GM23338 (cell line): ENCODE data around the gene ELAPOR1. TPM values are rescaled to one million over a fixed set of nuclear protein-coding genes. Genes with fewer than 3 reads are reported as not detected.

Source experiments
- ATAC-seq: fragments of 200-7000 bp; cut with Tn5 transposase; 3 replicates; pipeline ENCODE4 v1.9.1; 2020
- DNase-seq: peaks from one replicate; pipeline ENCODE4 v3.0.0-alpha.2; 2015; ENCODE audit warnings: low spot score
- H2AFZ ChIP-seq: fragments of 200-600 bp; sonication (generic); 2 replicates; pipeline ENCODE4 v1.8.0; 2016; ENCODE audit warnings: antibody characterized with exemption, mild to moderate bottlenecking, moderate library complexity
- H3F3A ChIP-seq: fragments of 200-600 bp; sonication (generic); replicated peaks from 2 replicates; pipeline ENCODE4 v1.8.0; 2017; ENCODE audit warnings: antibody characterized with exemption, mixed run types, low read depth
- H3K27ac ChIP-seq: fragments of 200-600 bp; sonication (generic); 2 replicates; pipeline ENCODE4 v1.6.1; 2016; ENCODE audit warnings: low read depth
- H3K27me3 ChIP-seq: fragments of 200-600 bp; sonication (generic); 2 replicates; pipeline ENCODE4 v1.8.0; 2016; ENCODE audit warnings: mild to moderate bottlenecking, mixed run types, moderate library complexity; ENCODE audit not compliant: insufficient read depth
- H3K36me3 ChIP-seq: fragments of 200-600 bp; sonication (generic); 2 replicates; pipeline ENCODE4 v1.8.0; 2016; ENCODE audit warnings: mild to moderate bottlenecking; ENCODE audit not compliant: insufficient read depth
- H3K4me1 ChIP-seq: fragments of 200-600 bp; sonication (generic); 2 replicates; pipeline ENCODE4 v1.8.0; 2016; ENCODE audit warnings: mild to moderate bottlenecking, moderate library complexity; ENCODE audit not compliant: insufficient read depth
- H3K4me2 ChIP-seq: fragments of 200-600 bp; sonication (generic); 2 replicates; pipeline ENCODE4 v1.7.1; 2017; ENCODE audit warnings: mixed run types
- H3K4me3 ChIP-seq: fragments of 200-600 bp; sonication (generic); 2 replicates; pipeline ENCODE4 v1.6.1; 2016; ENCODE audit warnings: mixed run types
- H3K79me2 ChIP-seq: fragments of 200-600 bp; sonication (generic); replicated peaks from 2 replicates; pipeline ENCODE4 v1.8.0; 2017; ENCODE audit warnings: mild to moderate bottlenecking; ENCODE audit not compliant: insufficient read depth
- H3K9me2 ChIP-seq: fragments of 200-600 bp; sonication (generic); 2 replicates; pipeline ENCODE4 v1.8.0; 2017; ENCODE audit not compliant: insufficient read depth
- H4K20me1 ChIP-seq: fragments of 200-600 bp; sonication (generic); replicated peaks from 2 replicates; pipeline ENCODE4 v1.8.0; 2017; ENCODE audit warnings: mild to moderate bottlenecking; ENCODE audit not compliant: insufficient read depth
- H3K27ac Mint-ChIP-seq: 2 replicates; pipeline ENCODE4 v1.8.0; 2020; ENCODE audit warnings: inconsistent platforms, mild to moderate bottlenecking, moderate library complexity, mixed read lengths
- H3K27me3 Mint-ChIP-seq: 3 replicates; pipeline ENCODE4 v1.8.0; 2022; ENCODE audit warnings: low read depth, mild to moderate bottlenecking, moderate library complexity, mixed read lengths, inconsistent platforms; ENCODE audit not compliant: insufficient read depth, poor library complexity
- H3K36me3 Mint-ChIP-seq: 3 replicates; pipeline ENCODE4 v1.8.0; 2021; ENCODE audit warnings: low read depth, mild to moderate bottlenecking, inconsistent platforms, moderate library complexity, mixed read lengths
- H3K4me1 Mint-ChIP-seq: 3 replicates; pipeline ENCODE4 v1.8.0; 2020; ENCODE audit warnings: mild to moderate bottlenecking, inconsistent platforms, mixed read lengths
- H3K4me3 Mint-ChIP-seq: 3 replicates; pipeline ENCODE4 v1.8.0; 2021; ENCODE audit warnings: moderate library complexity, mild to moderate bottlenecking, inconsistent platforms, mixed read lengths
- H3K9me3 Mint-ChIP-seq: 3 replicates; pipeline ENCODE4 v1.8.0; 2020; ENCODE audit warnings: moderate library complexity, mild to moderate bottlenecking, inconsistent platforms, mixed read lengths
- CREB1 ChIP-seq: fragments of 250-450 bp; sonication (Bioruptor Pico); IDR thresholded peaks from 2 replicates; pipeline ENCODE4 v1.5.0; 2020; ENCODE audit warnings: low read depth, mild to moderate bottlenecking, moderate library complexity
- EZH2 ChIP-seq: fragments of 200-600 bp; sonication (generic); IDR thresholded peaks from one replicate; pipeline ENCODE4 v1.8.0; 2017; ENCODE audit warnings: antibody characterized with exemption, mild to moderate bottlenecking, low read depth; ENCODE audit not compliant: unreplicated experiment
- EZH2phosphoT487 ChIP-seq: fragments of 200-600 bp; sonication (generic); IDR thresholded peaks from one replicate; pipeline ENCODE4 v1.8.1; 2018; ENCODE audit warnings: antibody characterized with exemption; ENCODE audit not compliant: unreplicated experiment
- JUNB ChIP-seq: IDR thresholded peaks from one replicate; pipeline ENCODE4 v1.6.1; 2016; ENCODE audit warnings: antibody characterized with exemption; ENCODE audit not compliant: unreplicated experiment
- NANOG ChIP-seq: IDR thresholded peaks from 2 replicates; pipeline ENCODE4 v1.6.1; 2016; ENCODE audit warnings: antibody characterized with exemption, borderline replicate concordance
- POLR2AphosphoS5 ChIP-seq: IDR thresholded peaks from 2 replicates; pipeline ENCODE4 v1.6.1; 2016; ENCODE audit warnings: antibody characterized with exemption, low read depth
- REST ChIP-seq: IDR thresholded peaks from one replicate; pipeline ENCODE4 v1.6.1; 2018; ENCODE audit warnings: antibody characterized with exemption; ENCODE audit not compliant: unreplicated experiment
- STAT1 ChIP-seq: IDR thresholded peaks from one replicate; pipeline ENCODE4 v1.6.1; 2016; ENCODE audit warnings: antibody characterized with exemption; ENCODE audit not compliant: unreplicated experiment
- ZNF114 ChIP-seq: fragments of 250-450 bp; sonication (Bioruptor Pico); IDR thresholded peaks from 2 replicates; pipeline ENCODE4 v1.5.0; 2020; ENCODE audit warnings: mild to moderate bottlenecking, moderate library complexity
- ZNF331 ChIP-seq: fragments of 250-450 bp; sonication (Bioruptor Pico); IDR thresholded peaks from 2 replicates; pipeline ENCODE4 v1.5.0; 2020; ENCODE audit warnings: low read depth, mild to moderate bottlenecking, moderate library complexity
- polyA plus RNA-seq: library from polyadenylated mRNA; unstranded; fragments of >200 nt; fragmentation: Nextera tagmentation; extraction: Ambion mirVana; gene quantifications from 2 replicates; pipeline ENCODE4 v1.2.1, GENCODE V29; 2016
- total RNA-seq: library from RNA; depleted of rRNA; stranded (reverse); fragments of >200 nt; shearing (Covaris generic); gene quantifications from 2 replicates; pipeline ENCODE4 v1.2.3, GENCODE V29; 2014
- TF ChIP-seq, protein P1 (sequence below): fragments of 250-450 bp; sonication (Bioruptor Pico); IDR thresholded peaks from 2 replicates; pipeline ENCODE4 v1.5.0; 2020; ENCODE audit warnings: mild to moderate bottlenecking, moderate library complexity
- TF ChIP-seq, protein P2 (sequence below): IDR thresholded peaks from 2 replicates; pipeline ENCODE4 v1.6.1; 2016; ENCODE audit warnings: antibody characterized with exemption
- TF ChIP-seq, protein P3 (sequence below), 2 experiments: fragments of 200-600 bp in 1 of 2; sonication (generic) in 1 of 2; conservative IDR thresholded peaks; 2 replicates each; pipeline versions ENCODE4 v1.5.1 to v1.6.1; 2016 to 2017; ENCODE audit warnings: antibody characterized with exemption in 2 of 2, low read depth in 2 of 2, mild to moderate bottlenecking in 2 of 2, moderate library complexity in 1 of 2

ELAPOR1 gene
- total and polyA plus RNA-seq, 2 experiments from 2014 or later: 0.92 to 2.4 TPM

DNA sequence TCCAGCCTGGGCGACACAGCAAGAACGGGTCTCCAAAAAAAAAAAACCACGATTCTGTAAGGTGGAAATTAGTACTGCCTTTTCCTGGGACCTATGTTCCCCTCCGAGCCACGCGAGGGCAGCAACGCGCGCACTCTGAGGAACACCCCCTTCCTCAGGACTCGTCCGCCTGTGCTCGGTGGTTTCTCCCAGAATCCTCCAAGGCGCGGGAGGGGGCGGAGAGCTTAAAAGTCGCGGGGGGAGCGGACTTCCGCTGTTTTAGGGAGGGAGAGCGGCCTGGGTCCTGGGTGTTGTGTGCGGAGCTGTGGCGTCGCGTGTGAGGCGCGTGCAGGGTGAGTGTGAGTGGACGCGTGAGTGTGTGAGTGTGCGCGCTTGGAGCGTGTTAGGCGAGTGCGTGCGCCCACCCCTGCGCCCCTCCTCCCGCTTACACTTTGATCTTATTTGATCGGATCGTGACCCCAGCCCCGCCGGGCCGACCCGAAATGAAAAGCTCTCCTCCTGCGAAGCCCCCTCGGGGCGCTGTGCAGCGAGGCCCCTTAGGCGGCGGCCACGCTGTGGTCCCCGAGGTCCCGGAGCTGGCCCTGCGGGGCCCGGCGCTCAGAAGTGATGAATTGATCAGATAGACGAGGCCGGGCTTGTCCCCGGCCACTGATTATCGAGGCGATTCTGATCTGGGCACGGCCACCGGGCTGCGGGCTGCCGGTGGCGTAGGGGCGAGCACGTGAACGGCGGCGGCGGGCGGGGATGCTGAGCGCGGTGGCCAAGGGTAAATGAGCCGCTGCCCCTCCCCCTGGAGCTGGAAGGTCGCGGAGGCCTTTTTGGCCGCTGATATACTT, 13.8 kb upstream of the ELAPOR1 start:
- peak; percentile 99 for DNase-seq
- H3K9me2 ChIP-seq: no peaks in the 10 kb centered on the region
- peak overlapping the region; percentile 97 for H3K27ac Mint-ChIP-seq
- H3K36me3 Mint-ChIP-seq: peaks cover 34% of the 10 kb centered on the region; the same call in 2 of the 3 replicates
- no peaks in the 10 kb centered on the region for H3K36me3 ChIP-seq
- H3K4me1 ChIP-seq: no peaks in the 10 kb centered on the region; the same call in none of the 2 replicates
- peaks cover 3% of the 10 kb centered on the region; the same call in 2 of the 3 replicates for H3K4me1 Mint-ChIP-seq
- peak; percentile 92 for ATAC-seq
- peaks cover 10% of the 10 kb centered on the region; the same call in 1 of the 2 replicates for H4K20me1 ChIP-seq
- H3K9me3 Mint-ChIP-seq: peaks cover 2% of the 10 kb centered on the region; the same call in 1 of the 3 replicates
- H3K4me3 ChIP-seq: peak overlapping the region; percentile 89
- H3K79me2 ChIP-seq: peaks cover 20% of the 10 kb centered on the region
- H3K27me3 ChIP-seq: no peaks in the 10 kb centered on the region
- H3K27ac ChIP-seq: peak overlapping the region; percentile 87
- H3K27me3 Mint-ChIP-seq: peaks cover 22% of the 10 kb centered on the region
- H3F3A ChIP-seq: peaks cover 12% of the 10 kb centered on the region
- H2AFZ ChIP-seq: peak overlapping the region; percentile 92; the same call in 1 of the 2 replicates
- peak; percentile 100 for TF ChIP-seq POLR2AphosphoS5
- no peak for TF ChIP-seq JUNB
- no peak for TF ChIP-seq ZNF331 (CRISPR knock-in tag)
- TF ChIP-seq, protein P1, sequence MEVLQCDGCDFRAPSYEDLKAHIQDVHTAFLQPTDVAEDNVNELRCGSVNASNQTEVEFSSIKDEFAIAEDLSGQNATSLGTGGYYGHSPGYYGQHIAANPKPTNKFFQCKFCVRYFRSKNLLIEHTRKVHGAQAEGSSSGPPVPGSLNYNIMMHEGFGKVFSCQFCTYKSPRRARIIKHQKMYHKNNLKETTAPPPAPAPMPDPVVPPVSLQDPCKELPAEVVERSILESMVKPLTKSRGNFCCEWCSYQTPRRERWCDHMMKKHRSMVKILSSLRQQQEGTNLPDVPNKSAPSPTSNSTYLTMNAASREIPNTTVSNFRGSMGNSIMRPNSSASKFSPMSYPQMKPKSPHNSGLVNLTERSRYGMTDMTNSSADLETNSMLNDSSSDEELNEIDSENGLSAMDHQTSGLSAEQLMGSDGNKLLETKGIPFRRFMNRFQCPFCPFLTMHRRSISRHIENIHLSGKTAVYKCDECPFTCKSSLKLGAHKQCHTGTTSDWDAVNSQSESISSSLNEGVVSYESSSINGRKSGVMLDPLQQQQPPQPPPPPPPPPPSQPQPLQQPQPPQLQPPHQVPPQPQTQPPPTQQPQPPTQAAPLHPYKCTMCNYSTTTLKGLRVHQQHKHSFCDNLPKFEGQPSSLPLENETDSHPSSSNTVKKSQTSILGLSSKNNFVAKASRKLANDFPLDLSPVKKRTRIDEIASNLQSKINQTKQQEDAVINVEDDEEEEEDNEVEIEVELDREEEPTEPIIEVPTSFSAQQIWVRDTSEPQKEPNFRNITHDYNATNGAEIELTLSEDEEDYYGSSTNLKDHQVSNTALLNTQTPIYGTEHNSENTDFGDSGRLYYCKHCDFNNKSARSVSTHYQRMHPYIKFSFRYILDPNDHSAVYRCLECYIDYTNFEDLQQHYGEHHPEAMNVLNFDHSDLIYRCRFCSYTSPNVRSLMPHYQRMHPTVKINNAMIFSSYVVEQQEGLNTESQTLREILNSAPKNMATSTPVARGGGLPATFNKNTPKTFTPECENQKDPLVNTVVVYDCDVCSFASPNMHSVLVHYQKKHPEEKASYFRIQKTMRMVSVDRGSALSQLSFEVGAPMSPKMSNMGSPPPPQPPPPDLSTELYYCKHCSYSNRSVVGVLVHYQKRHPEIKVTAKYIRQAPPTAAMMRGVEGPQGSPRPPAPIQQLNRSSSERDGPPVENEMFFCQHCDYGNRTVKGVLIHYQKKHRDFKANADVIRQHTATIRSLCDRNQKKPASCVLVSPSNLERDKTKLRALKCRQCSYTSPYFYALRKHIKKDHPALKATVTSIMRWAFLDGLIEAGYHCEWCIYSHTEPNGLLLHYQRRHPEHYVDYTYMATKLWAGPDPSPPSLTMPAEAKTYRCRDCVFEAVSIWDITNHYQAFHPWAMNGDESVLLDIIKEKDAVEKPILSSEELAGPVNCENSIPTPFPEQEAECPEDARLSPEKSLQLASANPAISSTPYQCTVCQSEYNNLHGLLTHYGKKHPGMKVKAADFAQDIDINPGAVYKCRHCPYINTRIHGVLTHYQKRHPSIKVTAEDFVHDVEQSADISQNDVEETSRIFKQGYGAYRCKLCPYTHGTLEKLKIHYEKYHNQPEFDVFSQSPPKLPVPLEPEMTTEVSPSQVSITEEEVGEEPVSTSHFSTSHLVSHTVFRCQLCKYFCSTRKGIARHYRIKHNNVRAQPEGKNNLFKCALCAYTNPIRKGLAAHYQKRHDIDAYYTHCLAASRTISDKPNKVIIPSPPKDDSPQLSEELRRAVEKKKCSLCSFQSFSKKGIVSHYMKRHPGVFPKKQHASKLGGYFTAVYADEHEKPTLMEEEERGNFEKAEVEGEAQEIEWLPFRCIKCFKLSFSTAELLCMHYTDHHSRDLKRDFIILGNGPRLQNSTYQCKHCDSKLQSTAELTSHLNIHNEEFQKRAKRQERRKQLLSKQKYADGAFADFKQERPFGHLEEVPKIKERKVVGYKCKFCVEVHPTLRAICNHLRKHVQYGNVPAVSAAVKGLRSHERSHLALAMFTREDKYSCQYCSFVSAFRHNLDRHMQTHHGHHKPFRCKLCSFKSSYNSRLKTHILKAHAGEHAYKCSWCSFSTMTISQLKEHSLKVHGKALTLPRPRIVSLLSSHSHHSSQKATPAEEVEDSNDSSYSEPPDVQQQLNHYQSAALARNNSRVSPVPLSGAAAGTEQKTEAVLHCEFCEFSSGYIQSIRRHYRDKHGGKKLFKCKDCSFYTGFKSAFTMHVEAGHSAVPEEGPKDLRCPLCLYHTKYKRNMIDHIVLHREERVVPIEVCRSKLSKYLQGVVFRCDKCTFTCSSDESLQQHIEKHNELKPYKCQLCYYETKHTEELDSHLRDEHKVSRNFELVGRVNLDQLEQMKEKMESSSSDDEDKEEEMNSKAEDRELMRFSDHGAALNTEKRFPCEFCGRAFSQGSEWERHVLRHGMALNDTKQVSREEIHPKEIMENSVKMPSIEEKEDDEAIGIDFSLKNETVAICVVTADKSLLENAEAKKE (CRISPR knock-in tag): no peak
- TF ChIP-seq, protein P2, sequence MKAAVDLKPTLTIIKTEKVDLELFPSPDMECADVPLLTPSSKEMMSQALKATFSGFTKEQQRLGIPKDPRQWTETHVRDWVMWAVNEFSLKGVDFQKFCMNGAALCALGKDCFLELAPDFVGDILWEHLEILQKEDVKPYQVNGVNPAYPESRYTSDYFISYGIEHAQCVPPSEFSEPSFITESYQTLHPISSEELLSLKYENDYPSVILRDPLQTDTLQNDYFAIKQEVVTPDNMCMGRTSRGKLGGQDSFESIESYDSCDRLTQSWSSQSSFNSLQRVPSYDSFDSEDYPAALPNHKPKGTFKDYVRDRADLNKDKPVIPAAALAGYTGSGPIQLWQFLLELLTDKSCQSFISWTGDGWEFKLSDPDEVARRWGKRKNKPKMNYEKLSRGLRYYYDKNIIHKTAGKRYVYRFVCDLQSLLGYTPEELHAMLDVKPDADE: peak; percentile 91
- TF ChIP-seq NANOG: peak; percentile 3; the same call in 1 of the 2 replicates
- TF ChIP-seq REST: peak; percentile 12
- TF ChIP-seq, protein P3, sequence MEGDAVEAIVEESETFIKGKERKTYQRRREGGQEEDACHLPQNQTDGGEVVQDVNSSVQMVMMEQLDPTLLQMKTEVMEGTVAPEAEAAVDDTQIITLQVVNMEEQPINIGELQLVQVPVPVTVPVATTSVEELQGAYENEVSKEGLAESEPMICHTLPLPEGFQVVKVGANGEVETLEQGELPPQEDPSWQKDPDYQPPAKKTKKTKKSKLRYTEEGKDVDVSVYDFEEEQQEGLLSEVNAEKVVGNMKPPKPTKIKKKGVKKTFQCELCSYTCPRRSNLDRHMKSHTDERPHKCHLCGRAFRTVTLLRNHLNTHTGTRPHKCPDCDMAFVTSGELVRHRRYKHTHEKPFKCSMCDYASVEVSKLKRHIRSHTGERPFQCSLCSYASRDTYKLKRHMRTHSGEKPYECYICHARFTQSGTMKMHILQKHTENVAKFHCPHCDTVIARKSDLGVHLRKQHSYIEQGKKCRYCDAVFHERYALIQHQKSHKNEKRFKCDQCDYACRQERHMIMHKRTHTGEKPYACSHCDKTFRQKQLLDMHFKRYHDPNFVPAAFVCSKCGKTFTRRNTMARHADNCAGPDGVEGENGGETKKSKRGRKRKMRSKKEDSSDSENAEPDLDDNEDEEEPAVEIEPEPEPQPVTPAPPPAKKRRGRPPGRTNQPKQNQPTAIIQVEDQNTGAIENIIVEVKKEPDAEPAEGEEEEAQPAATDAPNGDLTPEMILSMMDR (conservative IDR thresholded peaks at IDR 0.05; ENCODE audit: low read depth in 2 of 2): peak; percentile 79 to 89
- TF ChIP-seq CREB1 (CRISPR knock-in tag): peak; percentile 51
- TF ChIP-seq EZH2: no peak
- TF ChIP-seq STAT1: no peak
- no peak for TF ChIP-seq EZH2phosphoT487
- no peak for TF ChIP-seq ZNF114 (CRISPR knock-in tag)
- peak overlapping the region; percentile 93 for H3K4me3 Mint-ChIP-seq
- H3K4me2 ChIP-seq: peak overlapping the region; percentile 97
